ENCODE data around the gene ADAR. TPM values are rescaled to one million over a fixed set of nuclear protein-coding genes. Genes with fewer than 3 reads are reported as not detected.

Gene ADAR
- total RNA-seq, 1 donor from 2014 or later: 128 TPM

DNA sequence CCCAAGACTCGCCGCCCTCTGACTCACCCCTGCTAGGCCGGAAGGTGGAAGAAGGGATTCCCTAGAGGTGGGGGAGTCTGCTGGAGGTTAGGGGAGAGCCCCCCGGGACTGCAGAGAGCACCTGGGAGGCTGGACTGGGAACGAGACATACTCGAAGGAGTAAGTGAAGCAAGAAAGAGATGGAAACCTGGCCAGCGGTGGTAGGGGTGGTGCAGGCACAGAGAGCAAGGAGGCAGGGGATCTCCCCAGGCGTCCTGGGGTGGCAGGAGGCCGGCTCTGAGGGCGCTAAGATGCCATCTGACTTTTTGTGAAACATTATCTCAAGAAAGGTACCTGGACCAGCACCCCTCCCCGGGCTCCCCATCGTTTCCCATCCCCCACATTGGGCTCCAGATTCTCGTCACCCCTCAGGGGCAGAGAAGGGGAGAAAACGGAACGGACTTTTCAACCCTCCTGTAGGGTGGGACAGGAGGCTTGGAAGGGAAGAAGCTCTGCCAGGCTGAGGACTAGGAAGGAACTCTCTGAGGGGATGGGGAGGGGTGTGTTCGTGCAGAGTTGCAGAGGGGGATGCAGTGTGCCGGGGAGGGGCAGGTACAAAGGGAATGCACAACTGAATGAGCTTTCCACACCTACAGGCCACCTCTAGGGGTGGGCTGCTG is 39.7 kb downstream of the ADAR start:
- Histone ChIP-seq H3K4me2 (peak overlapping the region; percentile 88), H3K9me3 (ENCODE audit: low read depth) (no peaks in the 10 kb centered on the region), H3F3A (ENCODE audit: low read depth) (peaks cover 22% of the 10 kb centered on the region), H3K36me3 (no peaks in the 10 kb centered on the region), H3K27ac (no peak overlapping the region), H4K20me1 (ENCODE audit: low read depth) (peaks cover 15% of the 10 kb centered on the region), H3K9ac (no peak overlapping the region), H2AFZ (replicated peaks) (no peak overlapping the region), H3K4me1 (peaks cover 10% of the 10 kb centered on the region), H3K79me2 (ENCODE audit: low read depth) (no peaks in the 10 kb centered on the region), H3K27me3 (peaks cover 20% of the 10 kb centered on the region), H3K4me3 (peak overlapping the region; percentile 54)
- TF ChIP-seq EZH2 (IDR thresholded peaks at IDR 0.05) (no peak), EZH2phosphoT487 (IDR thresholded peaks at IDR 0.05) (no peak)
- TF ChIP-seq, protein P1, sequence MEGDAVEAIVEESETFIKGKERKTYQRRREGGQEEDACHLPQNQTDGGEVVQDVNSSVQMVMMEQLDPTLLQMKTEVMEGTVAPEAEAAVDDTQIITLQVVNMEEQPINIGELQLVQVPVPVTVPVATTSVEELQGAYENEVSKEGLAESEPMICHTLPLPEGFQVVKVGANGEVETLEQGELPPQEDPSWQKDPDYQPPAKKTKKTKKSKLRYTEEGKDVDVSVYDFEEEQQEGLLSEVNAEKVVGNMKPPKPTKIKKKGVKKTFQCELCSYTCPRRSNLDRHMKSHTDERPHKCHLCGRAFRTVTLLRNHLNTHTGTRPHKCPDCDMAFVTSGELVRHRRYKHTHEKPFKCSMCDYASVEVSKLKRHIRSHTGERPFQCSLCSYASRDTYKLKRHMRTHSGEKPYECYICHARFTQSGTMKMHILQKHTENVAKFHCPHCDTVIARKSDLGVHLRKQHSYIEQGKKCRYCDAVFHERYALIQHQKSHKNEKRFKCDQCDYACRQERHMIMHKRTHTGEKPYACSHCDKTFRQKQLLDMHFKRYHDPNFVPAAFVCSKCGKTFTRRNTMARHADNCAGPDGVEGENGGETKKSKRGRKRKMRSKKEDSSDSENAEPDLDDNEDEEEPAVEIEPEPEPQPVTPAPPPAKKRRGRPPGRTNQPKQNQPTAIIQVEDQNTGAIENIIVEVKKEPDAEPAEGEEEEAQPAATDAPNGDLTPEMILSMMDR (IDR thresholded peaks at IDR 0.05): no peak
- DNase-seq (ENCODE audit: low spot score): no peak
- H3K9me3 Mint-ChIP-seq: no peaks in the 10 kb centered on the region
- peaks cover 16% of the 10 kb centered on the region for H3K4me1 Mint-ChIP-seq
- H3K27ac Mint-ChIP-seq: no peak overlapping the region
- peaks cover 28% of the 10 kb centered on the region for H3K27me3 Mint-ChIP-seq (ENCODE audit: insufficient read depth, low read depth)
- H3K4me3 Mint-ChIP-seq: peak overlapping the region; percentile 84
- no peaks in the 10 kb centered on the region for H3K36me3 Mint-ChIP-seq

DNA sequence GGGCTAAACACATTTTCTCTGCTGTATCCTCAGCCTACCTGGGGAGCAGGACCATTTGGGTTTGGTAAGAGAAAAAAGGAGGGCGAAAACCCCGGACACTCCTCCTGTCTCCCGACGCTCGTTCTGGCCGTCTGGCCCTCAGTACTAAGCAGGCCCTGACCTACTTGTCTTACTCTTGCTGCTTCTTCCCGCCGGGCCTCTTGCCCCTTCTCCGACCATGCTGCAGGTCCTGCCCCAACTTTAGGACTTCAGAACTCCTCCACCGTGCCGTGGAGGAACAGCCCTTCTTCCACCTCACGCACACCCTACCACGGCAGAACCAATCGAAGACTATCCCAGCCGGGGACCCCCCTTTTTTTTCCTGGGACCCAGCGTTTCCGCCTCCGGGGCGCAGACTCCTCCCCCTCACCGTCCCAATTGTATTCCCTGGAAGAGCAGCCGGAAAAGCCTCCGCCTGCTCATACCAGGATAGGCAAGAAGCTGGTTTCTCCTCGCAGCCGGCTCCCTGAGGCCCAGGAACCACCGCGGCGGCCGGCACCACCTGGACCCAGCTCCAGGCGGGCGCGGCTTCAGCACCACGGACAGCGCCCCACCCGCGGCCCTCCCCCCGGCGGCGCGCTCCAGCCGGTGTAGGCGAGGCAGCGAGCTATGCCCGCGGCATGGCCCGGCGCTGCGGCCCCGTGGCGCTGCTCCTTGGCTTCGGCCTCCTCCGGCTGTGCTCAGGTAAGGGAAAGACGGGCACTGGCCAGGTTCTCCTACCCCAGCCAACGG is 40.4 kb downstream of the ADAR start, which contains the start of gene CHRNB2:
TSS of gene CHRNB2 (plus strand) at position 393 of the 771 bp plus-strand sequence. CDS start at position 660, 267 bp downstream.
- no peaks in the 10 kb centered on the region for H3K36me3 Mint-ChIP-seq
- H3K27me3 Mint-ChIP-seq (ENCODE audit: insufficient read depth, low read depth): peaks cover 28% of the 10 kb centered on the region
- TF ChIP-seq EZH2 (IDR thresholded peaks at IDR 0.05) (no peak), EZH2phosphoT487 (IDR thresholded peaks at IDR 0.05) (peak; percentile 31)
- TF ChIP-seq, protein P1 (IDR thresholded peaks at IDR 0.05): peak; percentile 13
- Histone ChIP-seq H3K9me3 (ENCODE audit: low read depth) (no peaks in the 10 kb centered on the region), H3K4me1 (peaks cover 10% of the 10 kb centered on the region), H3K79me2 (ENCODE audit: low read depth) (no peaks in the 10 kb centered on the region), H3K4me2 (peak within 1 kb of the TSS; percentile 88), H4K20me1 (ENCODE audit: low read depth) (peaks cover 15% of the 10 kb centered on the region), H3K36me3 (no peaks in the 10 kb centered on the region), H2AFZ (replicated peaks) (peak within 1 kb of the TSS; percentile 56), H3K27ac (no peak within 1 kb of the TSS), H3K4me3 (peak within 1 kb of the TSS; percentile 54), H3K27me3 (peaks cover 20% of the 10 kb centered on the region), H3K9ac (no peak within 1 kb of the TSS), H3F3A (ENCODE audit: low read depth) (peaks cover 22% of the 10 kb centered on the region)
- H3K4me1 Mint-ChIP-seq: peaks cover 12% of the 10 kb centered on the region
- peak; percentile 94 for DNase-seq (ENCODE audit: low spot score)
- H3K9me3 Mint-ChIP-seq: no peaks in the 10 kb centered on the region
- H3K4me3 Mint-ChIP-seq: peak within 1 kb of the TSS; percentile 89
- H3K27ac Mint-ChIP-seq: no peak within 1 kb of the TSS

DNA sequence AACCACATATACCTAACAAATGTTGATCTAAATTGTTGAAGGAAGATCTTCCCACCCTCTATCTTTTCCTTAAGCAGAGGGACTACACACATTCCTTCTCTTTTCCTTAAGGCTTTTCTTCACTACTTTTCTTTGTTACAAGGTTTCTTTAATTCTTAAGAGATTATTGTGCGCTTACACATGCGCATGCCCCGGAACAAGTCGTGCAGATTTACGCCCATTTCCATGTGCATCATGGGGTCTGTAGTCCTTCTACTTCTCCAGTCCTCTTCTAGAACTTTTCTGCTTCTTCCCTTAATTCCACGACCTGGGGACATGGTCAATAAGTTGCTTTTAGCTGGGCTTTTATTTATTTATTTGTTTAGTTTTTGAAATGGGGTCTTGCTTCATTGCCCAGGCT is 42.1 kb downstream of the ADAR start:
- Histone ChIP-seq H3K4me2 (no peak overlapping the region), H3K79me2 (ENCODE audit: low read depth) (no peaks in the 10 kb centered on the region), H4K20me1 (ENCODE audit: low read depth) (peaks cover 15% of the 10 kb centered on the region), H2AFZ (replicated peaks) (no peak overlapping the region), H3K9ac (no peak overlapping the region), H3K27ac (no peak overlapping the region), H3K4me1 (peaks cover 10% of the 10 kb centered on the region), H3K9me3 (ENCODE audit: low read depth) (no peaks in the 10 kb centered on the region), H3F3A (ENCODE audit: low read depth) (peaks cover 22% of the 10 kb centered on the region), H3K36me3 (no peaks in the 10 kb centered on the region), H3K27me3 (peaks cover 20% of the 10 kb centered on the region), H3K4me3 (no peak overlapping the region)
- Mint-ChIP-seq H3K4me1 (peaks cover 16% of the 10 kb centered on the region), H3K27me3 (ENCODE audit: insufficient read depth, low read depth) (peaks cover 25% of the 10 kb centered on the region), H3K4me3 (no peak overlapping the region), H3K27ac (no peak overlapping the region), H3K9me3 (no peaks in the 10 kb centered on the region), H3K36me3 (no peaks in the 10 kb centered on the region)
- TF ChIP-seq, protein P1 (IDR thresholded peaks at IDR 0.05): no peak
- TF ChIP-seq EZH2 (IDR thresholded peaks at IDR 0.05): no peak
- TF ChIP-seq EZH2phosphoT487 (IDR thresholded peaks at IDR 0.05): no peak
- DNase-seq (ENCODE audit: low spot score): no peak
